Testis (tissue), 2 donors: ENCODE data around the gene FAM20B.
"Not testable (repeated sequence)": the region's sequence is repeated elsewhere in the genome, so short reads cannot be mapped to it uniquely, and the experiment has no call there.

Source experiments
- CTCF ChIP-seq, 3 experiments: fragments of 450-650 bp in 2 of 3; fragments of 200-600 bp in 1 of 3; sonication (generic) in 1 of 3; IDR thresholded peaks; one replicate each; pipeline ENCODE4 v1.5.1; 2016 to 2019; ENCODE audit warnings: antibody characterized with exemption in 3 of 3, mild to moderate bottlenecking in 2 of 3, moderate library complexity in 1 of 3
- POLR2A ChIP-seq: fragments of 450-650 bp; IDR thresholded peaks from one replicate; pipeline ENCODE4 v1.6.1; 2017; ENCODE audit warnings: antibody characterized with exemption, mild to moderate bottlenecking, moderate library complexity

GRCh38 chr1:179040175-179040551, 14.5 kb downstream of the FAM20B start:
- TF ChIP-seq POLR2A; CTCF (IDR thresholded peaks at IDR 0.05): not testable (repeated sequence)
